Left ventricle myocardium inferior (tissue), 1 donor: Measurements from ENCODE around the gene MAPKBP1. TPM values are rescaled to one million over a fixed set of nuclear protein-coding genes. Genes with fewer than 3 reads are reported as not detected.

ENCODE experiments used
- DNase-seq: peaks from one replicate; pipeline ENCODE4 v3.0.0-alpha.2; 2020
- H3K27ac ChIP-seq: fragments of 200-600 bp; replicated peaks from 2 replicates; pipeline ENCODE4 v1.8.0; 2021
- H3K27me3 ChIP-seq: fragments of 200-600 bp; 2 replicates; pipeline ENCODE4 v1.8.0; 2021; ENCODE audit warnings: low read depth
- H3K36me3 ChIP-seq: fragments of 200-600 bp; 2 replicates; pipeline ENCODE4 v1.8.0; 2021
- H3K4me1 ChIP-seq: fragments of 200-600 bp; 2 replicates; pipeline ENCODE4 v1.8.0; 2021
- H3K4me3 ChIP-seq: fragments of 200-600 bp; 2 replicates; pipeline ENCODE4 v1.8.0; 2021; ENCODE audit warnings: mild to moderate bottlenecking, moderate library complexity
- H3K9me3 ChIP-seq: fragments of 200-600 bp; replicated peaks from 2 replicates; pipeline ENCODE4 v1.8.0; 2021
- CTCF ChIP-seq: fragments of 200-600 bp; IDR thresholded peaks from 2 replicates; pipeline ENCODE4 v1.8.0; 2021; ENCODE audit warnings: antibody characterized with exemption, mild to moderate bottlenecking, borderline replicate concordance
- intact Hi-C: fragments of 100-400 bp; cut with micrococcal nuclease; formaldehyde crosslinking; loops from one replicate; pipeline ENCODE4 v1.11.0; 2022
- total RNA-seq: library from RNA; stranded (reverse); fragmentation: NEBNext Ultra II Directional; extraction: Animal tissue kit (Norgen Biotek cat#: 25700); gene quantifications from one replicate; pipeline ENCODE4 v1.2.1, GENCODE V29; 2021
- donor health status: DM: no; HTN: yes; CAD: no; lungs with severe emphysema.

MAPKBP1 gene
- total RNA-seq, 1 donor from 2014 or later = 13.6 TPM

GRCh38 chr15:41778521-41778920 is 4.2 kb downstream of the MAPKBP1 start:
- DNase-seq = no peak
- Histone ChIP-seq H3K4me3 (no peak overlapping the region), H3K4me1 (peaks cover 64% of the 10 kb centered on the region), H3K36me3 (no peaks in the 10 kb centered on the region), H3K27me3 (no peaks in the 10 kb centered on the region), H3K9me3 (no peaks in the 10 kb centered on the region), H3K27ac (no peak overlapping the region)
- intact Hi-C loops = loop anchor here (10.0 kb wide), 1 partner anchor 126 kb away; no protein-coding TSS in a partner anchor
- TF ChIP-seq CTCF = no peak

- intact Hi-C loops = loop anchor here (10.0 kb wide), 1 partner anchor 125 kb away; no protein-coding TSS in a partner anchor
- Histone ChIP-seq H3K36me3 (no peaks in the 10 kb centered on the region), H3K27me3 (no peaks in the 10 kb centered on the region), H3K4me1 (peaks cover 57% of the 10 kb centered on the region), H3K9me3 (no peaks in the 10 kb centered on the region), H3K4me3 (no peak overlapping the region), H3K27ac (peak overlapping the region; percentile 58)
- TF ChIP-seq CTCF = no peak
- no peak for DNase-seq
Measured at GRCh38 chr15:41779662-41780157, 5.4 kb downstream of the MAPKBP1 start.

GRCh38 chr15:41780266-41780665 is 6.0 kb downstream of the MAPKBP1 start:
- DNase-seq = no peak
- Histone ChIP-seq H3K27ac (peak overlapping the region; percentile 58), H3K36me3 (no peaks in the 10 kb centered on the region), H3K4me1 (peaks cover 51% of the 10 kb centered on the region), H3K4me3 (no peak overlapping the region), H3K27me3 (no peaks in the 10 kb centered on the region), H3K9me3 (no peaks in the 10 kb centered on the region)
- no peak for TF ChIP-seq CTCF
- intact Hi-C loops = no loop called here

- no peaks in the 10 kb centered on the region for H3K36me3 ChIP-seq
- H3K9me3 ChIP-seq = no peaks in the 10 kb centered on the region
- H3K27me3 ChIP-seq = no peaks in the 10 kb centered on the region
- no peak overlapping the region for H3K27ac ChIP-seq
- TF ChIP-seq CTCF = no peak
- intact Hi-C loops = no loop called here
- no peak for DNase-seq
- H3K4me1 ChIP-seq = peaks cover 46% of the 10 kb centered on the region
- H3K4me3 ChIP-seq = no peak overlapping the region
Measured at GRCh38 chr15:41780727-41781126, 6.4 kb downstream of the MAPKBP1 start.

- Histone ChIP-seq H3K27ac (no peak overlapping the region), H3K4me3 (no peak overlapping the region), H3K9me3 (no peaks in the 10 kb centered on the region), H3K36me3 (no peaks in the 10 kb centered on the region), H3K27me3 (no peaks in the 10 kb centered on the region), H3K4me1 (peaks cover 27% of the 10 kb centered on the region)
- DNase-seq = no peak
- no peak for TF ChIP-seq CTCF
- intact Hi-C loops = no loop called here
Measured at GRCh38 chr15:41782371-41783282, 8.3 kb downstream of the MAPKBP1 start.
